Effector memory CD8-positive, alpha-beta T cell (primary cell): Measurements from ENCODE around the gene RPL31.
A peak's percentile ranks its signal among the peaks of the same experiment; 100 is the strongest.

Experiments
- ATAC-seq: fragments of 150-1000 bp; cut with Tn5 transposase; replicated peaks from 2 replicates; pipeline ENCODE4 v1.10.0; 2021; ENCODE audit warnings: mild to moderate bottlenecking, moderate library complexity
- DNase-seq, 3 experiments: peaks; one replicate each; pipeline ENCODE4 v3.0.0; 2021
- H3K27ac Mint-ChIP-seq, 2 donors: one replicate each; pipeline ENCODE4 v1.8.0; 2022; ENCODE audit warnings: mild to moderate bottlenecking in 2 of 2, mixed read lengths in 2 of 2, moderate library complexity in 2 of 2
- H3K27me3 Mint-ChIP-seq, 2 donors: one replicate each; pipeline ENCODE4 v1.8.0; 2022; ENCODE audit warnings: mixed read lengths in 2 of 2
- H3K36me3 Mint-ChIP-seq: one replicate; pipeline ENCODE4 v1.8.0; 2022; ENCODE audit warnings: mild to moderate bottlenecking, moderate library complexity, mixed read lengths; ENCODE audit not compliant: insufficient read depth
- H3K4me1 Mint-ChIP-seq, 2 donors: one replicate each; pipeline ENCODE4 v1.8.0; 2022; ENCODE audit warnings: low read depth in 2 of 2, mixed read lengths in 2 of 2
- H3K4me3 Mint-ChIP-seq, 2 donors: one replicate each; pipeline ENCODE4 v1.8.0; 2022; ENCODE audit warnings: mild to moderate bottlenecking in 2 of 2, mixed read lengths in 2 of 2, moderate library complexity in 2 of 2
- H3K9me3 Mint-ChIP-seq, 2 donors: one replicate each; pipeline ENCODE4 v1.8.0; 2022; ENCODE audit warnings: mixed read lengths in 2 of 2

The RPL31 gene

DNA sequence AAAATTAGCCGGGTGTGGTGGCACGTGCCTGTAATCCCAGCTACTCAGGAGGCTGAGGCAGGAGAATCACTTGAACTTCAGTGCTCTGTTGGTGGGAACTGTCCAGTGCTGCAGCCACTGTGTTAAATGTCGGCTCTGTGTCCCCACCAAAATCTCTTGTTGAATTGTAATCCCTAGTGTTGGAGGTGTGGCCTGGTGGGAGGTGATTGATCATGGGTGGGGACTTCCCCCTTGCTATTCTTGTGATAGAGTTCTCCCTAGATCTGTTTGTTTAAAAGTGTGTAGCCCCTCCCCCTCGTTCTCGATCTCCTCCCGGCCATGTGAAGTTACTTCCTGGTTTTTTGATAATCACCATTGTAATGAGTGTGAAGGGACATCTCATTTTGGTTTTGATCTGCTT, 9.8 kb upstream of the RPL31 start:
- Mint-ChIP-seq H3K9me3 (no peaks in the 10 kb centered on the region), H3K27me3 (no peaks in the 10 kb centered on the region), H3K27ac (no peak overlapping the region), H3K4me3 (no peak overlapping the region), H3K4me1 (no peaks in the 10 kb centered on the region), H3K36me3 (no peaks in the 10 kb centered on the region)
- ATAC-seq (no peak), DNase-seq (no peak)

DNA sequence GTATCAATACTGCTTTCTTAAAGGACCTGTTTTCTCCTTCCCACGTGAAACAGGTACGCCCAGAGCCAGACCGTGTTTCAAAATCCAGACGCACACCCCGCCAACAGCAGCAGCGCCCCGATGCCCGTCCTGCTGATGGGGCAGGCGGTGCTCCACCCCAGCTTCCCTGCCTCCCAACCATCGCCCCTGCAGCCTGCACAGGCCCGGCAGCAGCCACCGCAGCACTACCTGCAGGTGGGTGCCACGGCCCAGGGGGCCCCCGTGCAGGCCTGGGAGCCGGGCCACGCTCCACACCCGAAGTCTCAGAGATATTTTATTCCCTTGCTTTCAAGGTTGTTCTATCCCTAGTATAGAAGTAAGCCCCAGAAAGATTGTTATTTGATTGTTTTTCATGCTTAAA, 8.8 kb upstream of the RPL31 start:
- Mint-ChIP-seq H3K36me3 (no peaks in the 10 kb centered on the region), H3K27ac (no peak overlapping the region), H3K9me3 (no peaks in the 10 kb centered on the region), H3K4me1 (no peaks in the 10 kb centered on the region), H3K27me3 (no peaks in the 10 kb centered on the region), H3K4me3 (no peak overlapping the region)
- no peak for DNase-seq
- no peak for ATAC-seq

DNA sequence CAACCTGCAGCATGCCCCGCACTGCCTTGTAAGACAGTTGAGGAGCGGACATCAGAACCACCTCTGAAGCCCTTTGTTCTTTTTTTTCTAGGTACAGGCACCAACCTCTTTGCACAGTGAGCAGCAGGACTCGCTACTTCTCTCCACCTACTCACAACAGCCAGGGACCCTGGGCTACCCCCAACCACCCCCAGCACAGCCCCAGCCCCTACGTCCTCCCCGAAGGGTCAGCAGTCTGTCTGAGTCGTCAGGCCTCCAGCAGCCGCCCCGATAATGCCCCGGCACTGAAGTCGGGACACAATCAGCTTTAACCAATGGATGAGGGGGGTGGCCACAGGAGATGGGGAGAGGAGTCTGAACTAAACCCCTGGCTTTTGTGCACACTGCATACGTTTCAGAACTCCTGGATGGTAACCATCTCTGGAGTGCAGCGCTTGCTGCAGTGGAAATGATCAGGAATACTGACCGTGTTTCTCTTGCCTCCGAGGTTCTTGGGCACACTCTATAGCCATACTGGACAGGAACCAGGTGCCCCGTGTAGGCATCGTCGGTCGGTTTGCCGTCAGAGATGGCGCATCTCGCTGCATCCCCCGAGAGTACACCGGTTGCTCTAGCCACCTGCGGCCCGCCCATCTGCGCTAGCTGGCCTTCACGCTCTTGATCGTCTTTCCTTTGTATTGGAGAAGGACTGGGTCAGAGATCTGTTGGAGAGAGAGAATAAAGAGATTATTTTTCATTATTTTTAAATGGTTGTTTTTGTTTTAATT, 6.6 kb upstream of the RPL31 start:
- no peak for ATAC-seq
- no peak overlapping the region for H3K4me3 Mint-ChIP-seq
- H3K9me3 Mint-ChIP-seq, result no peaks in the 10 kb centered on the region
- no peaks in the 10 kb centered on the region for H3K27me3 Mint-ChIP-seq
- peaks cover 3% of the 10 kb centered on the region for H3K36me3 Mint-ChIP-seq
- no peaks in the 10 kb centered on the region for H3K4me1 Mint-ChIP-seq
- no peak for DNase-seq
- H3K27ac Mint-ChIP-seq, result no peak overlapping the region

DNA sequence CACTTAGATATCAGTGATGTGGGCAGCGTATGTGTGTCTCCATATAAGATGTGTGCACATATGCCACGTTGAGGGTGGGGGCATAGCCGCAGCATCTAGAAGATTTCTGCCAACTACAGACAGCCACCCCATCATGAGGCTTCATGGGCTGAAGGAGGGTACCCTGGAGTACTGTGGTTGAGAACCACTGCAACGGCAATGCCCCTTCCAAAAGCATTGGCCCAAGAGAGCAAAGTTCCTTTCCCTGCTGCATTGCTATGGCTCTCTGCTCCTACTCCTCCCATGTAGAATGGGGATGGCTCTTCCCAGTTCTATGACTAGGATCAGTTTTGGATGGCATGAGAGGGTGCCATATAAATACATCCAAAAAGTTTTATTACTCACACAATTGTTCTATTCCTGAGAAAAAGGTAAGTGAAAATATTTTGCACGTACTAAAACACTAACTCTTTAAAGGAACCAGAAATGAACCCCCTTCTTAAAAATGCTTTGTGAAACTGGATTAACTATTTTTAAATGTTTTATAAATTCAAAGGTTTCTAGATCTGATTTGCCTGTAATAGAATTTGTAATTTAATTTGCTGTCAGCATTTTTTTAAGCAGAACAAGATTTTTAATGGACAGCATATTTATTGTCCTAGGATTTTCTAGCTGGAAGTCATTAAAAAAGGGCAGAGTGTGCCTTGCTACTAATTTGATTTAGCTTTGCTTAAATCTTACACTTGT, 4.4 kb upstream of the RPL31 start:
- Mint-ChIP-seq H3K36me3 (peaks cover 14% of the 10 kb centered on the region), H3K4me1 (peaks cover 6 to 11% of the 10 kb centered on the region in 2 donors), H3K27me3 (no peaks in the 10 kb centered on the region), H3K9me3 (peaks cover 0 to 2% of the 10 kb centered on the region in 2 donors), H3K27ac (no peak overlapping the region), H3K4me3 (no peak overlapping the region)
- no peak for ATAC-seq
- no peak for DNase-seq

DNA sequence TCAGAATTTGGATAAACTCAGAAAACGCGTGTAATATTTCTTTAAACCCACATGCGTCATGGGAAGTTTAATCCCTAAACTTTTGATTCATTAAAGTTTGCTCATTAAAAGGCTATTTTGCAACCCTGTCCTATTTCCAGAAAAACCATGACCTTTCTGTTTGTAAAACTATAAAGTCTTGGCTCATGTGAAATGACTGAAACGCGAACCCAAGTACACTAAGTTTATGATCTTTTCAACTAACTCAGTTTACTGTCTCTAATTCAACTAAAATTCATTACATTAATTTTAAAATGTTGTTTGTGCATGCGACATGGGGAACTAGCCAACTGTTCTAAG, 3.9 kb upstream of the RPL31 start:
- no peak for ATAC-seq

DNA sequence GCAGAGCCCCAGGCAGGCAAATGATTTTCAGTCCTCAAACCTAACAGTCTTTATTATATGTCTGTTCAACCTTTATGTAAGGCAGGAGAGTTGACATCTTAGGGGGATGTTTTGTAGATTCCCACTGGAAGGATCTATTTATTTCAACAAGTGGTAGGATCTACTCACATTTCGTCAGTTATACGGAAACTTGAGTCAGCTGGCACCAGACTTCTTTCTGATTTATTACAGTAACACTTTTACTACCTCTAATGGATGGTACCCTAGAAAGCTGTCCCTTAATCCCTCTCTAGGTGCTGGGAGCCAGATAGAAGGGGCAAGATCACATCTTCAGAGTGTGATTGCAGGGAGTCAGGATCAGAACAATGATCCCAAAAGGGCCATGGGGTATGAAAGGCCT, 2.1 kb upstream of the RPL31 start:
- Mint-ChIP-seq H3K9me3 (peaks cover 0 to 2% of the 10 kb centered on the region in 2 donors), H3K4me3 (no peak overlapping the region), H3K4me1 (peaks cover 28 to 34% of the 10 kb centered on the region in 2 donors), H3K27me3 (no peaks in the 10 kb centered on the region), H3K36me3 (peaks cover 37% of the 10 kb centered on the region), H3K27ac (peak overlapping the region in 1 of 2 donors; percentile 49)
- DNase-seq, result no peak
- no peak for ATAC-seq

More for the DNA sequence above, 3.9 kb upstream of the RPL31 start:
- Mint-ChIP-seq H3K9me3 (peaks cover 0 to 2% of the 10 kb centered on the region in 2 donors), H3K4me3 (no peak overlapping the region), H3K36me3 (peaks cover 19% of the 10 kb centered on the region), H3K27ac (no peak overlapping the region), H3K27me3 (no peaks in the 10 kb centered on the region), H3K4me1 (peaks cover 11 to 16% of the 10 kb centered on the region in 2 donors)
- DNase-seq, result no peak

DNA sequence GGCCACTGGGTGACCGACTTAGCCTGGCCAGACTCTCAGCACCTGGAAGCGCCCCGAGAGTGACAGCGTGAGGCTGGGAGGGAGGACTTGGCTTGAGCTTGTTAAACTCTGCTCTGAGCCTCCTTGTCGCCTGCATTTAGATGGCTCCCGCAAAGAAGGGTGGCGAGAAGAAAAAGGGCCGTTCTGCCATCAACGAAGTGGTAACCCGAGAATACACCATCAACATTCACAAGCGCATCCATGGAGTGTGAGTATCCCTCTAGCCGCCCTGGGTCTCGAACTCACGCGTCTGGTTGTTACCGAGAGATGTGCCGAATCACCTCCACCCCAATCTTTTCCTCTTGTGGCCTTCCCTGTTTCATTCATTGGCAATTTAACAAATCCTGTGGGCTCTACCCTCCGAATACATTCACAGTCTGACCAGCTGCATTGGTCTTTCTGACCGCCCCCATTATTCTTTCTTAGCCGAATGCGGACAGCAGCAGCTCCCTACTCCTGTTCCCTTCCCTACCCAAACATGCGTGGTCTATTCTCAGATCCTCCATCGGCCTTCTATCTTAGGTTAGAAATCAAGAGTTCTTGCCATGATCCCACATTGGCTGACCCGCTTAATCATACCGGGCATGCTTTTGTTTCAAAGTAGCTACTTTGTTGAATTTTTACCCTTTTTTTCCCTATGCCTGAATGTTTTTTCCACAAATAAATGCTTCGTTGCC, 631 bp downstream of the RPL31 start:
- ATAC-seq (no peak), DNase-seq (no peak)
- H3K4me1 Mint-ChIP-seq, result peaks cover 33 to 44% of the 10 kb centered on the region in 2 donors
- peaks cover 0 to 2% of the 10 kb centered on the region in 2 donors for H3K9me3 Mint-ChIP-seq
- H3K27ac Mint-ChIP-seq, result peak overlapping the region; percentile 95 to 98
- H3K27me3 Mint-ChIP-seq, result no peaks in the 10 kb centered on the region
- peak overlapping the region; percentile 85 to 96 for H3K4me3 Mint-ChIP-seq
- peaks cover 64% of the 10 kb centered on the region for H3K36me3 Mint-ChIP-seq

DNA sequence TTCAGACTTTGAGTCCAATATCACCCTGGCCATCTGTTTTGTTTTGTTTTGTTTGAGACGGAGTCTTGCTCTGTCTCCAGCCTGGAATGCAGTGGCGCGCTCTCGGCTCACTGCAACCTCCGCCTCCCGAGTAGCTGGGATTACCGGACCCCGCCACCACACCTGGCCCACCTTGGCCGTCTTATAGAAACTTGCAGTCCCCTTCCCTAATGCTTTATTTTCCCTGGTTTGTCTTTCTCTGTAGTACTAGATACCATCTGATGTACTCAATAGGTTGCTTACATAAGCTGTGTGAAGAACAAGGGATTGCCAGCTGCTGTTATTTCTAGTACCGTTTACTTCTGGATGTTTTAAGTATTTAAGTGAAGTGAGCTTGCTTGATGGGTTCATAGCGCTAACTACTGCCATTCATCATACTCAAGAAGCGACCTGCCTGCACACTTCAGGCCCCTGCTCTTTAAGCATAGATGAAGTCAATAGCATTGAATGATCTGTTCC, 1.2 kb downstream of the RPL31 start:
- Mint-ChIP-seq H3K9me3 (peaks cover 0 to 2% of the 10 kb centered on the region in 2 donors), H3K36me3 (peaks cover 70% of the 10 kb centered on the region), H3K4me3 (peak overlapping the region; percentile 85 to 96), H3K27me3 (no peaks in the 10 kb centered on the region), H3K27ac (peak overlapping the region; percentile 95 to 98), H3K4me1 (peaks cover 36 to 50% of the 10 kb centered on the region in 2 donors)
- DNase-seq (no peak), ATAC-seq (no peak)

DNA sequence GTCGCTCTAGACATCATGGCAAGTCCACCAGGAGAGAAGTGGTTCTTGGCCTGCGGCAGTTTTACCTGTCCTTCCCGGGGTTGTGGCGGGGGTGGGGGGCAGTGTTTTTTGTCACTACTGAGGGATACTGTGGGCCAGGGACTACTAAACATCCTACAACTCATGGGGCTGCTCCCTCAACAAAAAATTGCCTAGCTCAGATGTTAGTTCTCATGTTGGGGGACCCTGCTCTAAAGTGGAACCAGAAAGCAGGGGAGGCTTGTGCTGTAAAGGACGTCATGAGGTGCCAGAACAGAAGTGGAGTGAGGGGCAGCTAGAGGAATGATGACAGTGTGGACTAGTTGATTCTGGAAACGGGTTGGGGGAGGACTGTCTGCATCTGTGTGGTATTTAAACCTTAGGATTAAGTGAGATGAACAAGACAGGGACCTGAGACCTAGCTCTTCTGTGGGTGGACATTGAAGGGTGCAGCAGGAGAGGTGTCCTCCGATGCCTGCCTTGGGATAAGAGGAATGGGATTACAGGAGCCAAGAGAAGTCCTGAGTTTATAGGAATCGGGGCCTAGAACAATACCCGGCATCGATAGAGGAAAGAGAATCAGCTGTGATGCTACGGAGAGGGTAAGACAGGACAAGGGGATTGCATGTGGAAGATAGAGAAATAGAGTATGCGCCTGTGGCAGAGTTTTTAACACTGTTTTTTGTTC, 2.7 kb downstream of the RPL31 start:
- Mint-ChIP-seq H3K9me3 (peaks cover 0 to 2% of the 10 kb centered on the region in 2 donors), H3K4me3 (peak overlapping the region; percentile 85 to 96), H3K4me1 (peaks cover 36 to 56% of the 10 kb centered on the region in 2 donors), H3K36me3 (peaks cover 85% of the 10 kb centered on the region), H3K27ac (peak overlapping the region; percentile 95 to 98), H3K27me3 (no peaks in the 10 kb centered on the region)
- no peak for DNase-seq
- no peak for ATAC-seq

DNA sequence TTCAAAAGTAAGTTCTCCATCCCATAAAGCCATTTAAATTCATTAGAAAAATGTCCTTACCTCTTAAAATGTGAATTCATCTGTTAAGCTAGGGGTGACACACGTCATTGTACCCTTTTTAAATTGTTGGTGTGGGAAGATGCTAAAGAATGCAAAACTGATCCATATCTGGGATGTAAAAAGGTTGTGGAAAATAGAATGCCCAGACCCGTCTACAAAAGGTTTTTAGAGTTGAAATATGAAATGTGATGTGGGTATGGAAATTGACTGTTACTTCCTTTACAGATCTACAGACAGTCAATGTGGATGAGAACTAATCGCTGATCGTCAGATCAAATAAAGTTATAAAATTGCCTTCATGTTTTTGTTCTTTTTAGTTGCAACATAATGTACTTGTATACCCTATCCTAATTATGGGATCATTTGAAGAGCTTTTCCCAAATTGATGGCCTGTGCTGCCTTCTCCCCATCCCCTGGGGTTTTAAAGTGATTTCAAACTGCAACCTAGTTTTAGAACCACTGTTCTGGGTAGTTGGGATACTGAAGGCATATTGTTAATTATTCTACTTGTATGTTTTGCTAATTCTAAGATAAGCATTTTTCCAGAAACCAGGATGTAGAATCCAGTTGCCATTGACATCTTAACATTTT, 4.1 kb downstream of the RPL31 start:
- Mint-ChIP-seq H3K9me3 (peaks cover 0 to 2% of the 10 kb centered on the region in 2 donors), H3K27ac (peak overlapping the region; percentile 95 to 98), H3K4me1 (peaks cover 36 to 56% of the 10 kb centered on the region in 2 donors), H3K36me3 (peaks cover 94% of the 10 kb centered on the region), H3K27me3 (no peaks in the 10 kb centered on the region), H3K4me3 (no peak overlapping the region)
- ATAC-seq (no peak), DNase-seq (no peak)

DNA sequence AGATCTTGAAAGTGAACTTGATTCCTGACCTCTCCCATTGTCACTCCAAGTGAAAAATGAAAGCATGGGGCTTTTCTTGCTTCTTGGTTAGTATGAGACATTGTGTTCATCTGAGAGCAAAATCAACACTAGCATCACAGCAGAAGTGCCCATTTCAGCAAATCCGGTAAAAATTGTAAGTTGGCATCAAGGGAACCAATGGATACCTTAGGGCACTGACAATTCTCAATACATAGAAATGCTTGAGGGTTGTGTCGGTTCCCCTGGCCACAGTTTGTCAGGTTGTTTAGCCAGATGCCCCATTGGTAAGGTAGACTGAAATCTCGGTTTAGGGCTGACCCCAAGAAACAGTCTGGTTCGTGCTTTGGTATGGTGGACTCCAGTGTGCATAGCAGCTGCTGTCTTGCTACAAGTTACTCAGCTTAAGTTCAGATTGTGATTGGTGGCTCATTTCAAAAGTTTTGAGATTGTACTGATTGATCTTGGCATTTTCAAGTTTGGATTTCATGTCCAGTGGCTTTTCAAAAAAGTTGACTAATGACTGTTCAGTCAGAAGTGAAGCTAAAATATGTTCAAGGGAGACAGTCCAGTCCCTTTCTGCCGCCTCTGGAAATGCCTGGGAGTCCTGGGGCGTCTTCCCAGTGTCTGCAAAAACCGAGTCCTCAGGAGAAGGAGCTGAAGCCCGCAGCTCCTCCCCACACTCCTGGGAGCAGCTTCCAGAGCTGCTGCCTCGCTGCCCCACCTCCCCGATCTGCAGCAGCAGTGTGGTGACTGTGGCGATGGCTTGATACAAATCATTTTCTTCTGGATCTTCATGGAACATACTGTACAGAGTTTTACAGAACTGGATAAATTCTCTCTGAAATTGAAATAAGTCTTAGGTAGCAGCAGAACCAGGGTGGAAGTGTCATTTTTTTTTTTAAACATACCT, 5.6 kb downstream of the RPL31 start:
- Mint-ChIP-seq H3K4me1 (peaks cover 32 to 52% of the 10 kb centered on the region in 2 donors), H3K4me3 (no peak overlapping the region), H3K9me3 (no peaks in the 10 kb centered on the region), H3K27me3 (no peaks in the 10 kb centered on the region), H3K36me3 (peaks cover 82% of the 10 kb centered on the region), H3K27ac (peak overlapping the region; percentile 66 to 98)
- ATAC-seq (no peak), DNase-seq (no peak)

DNA sequence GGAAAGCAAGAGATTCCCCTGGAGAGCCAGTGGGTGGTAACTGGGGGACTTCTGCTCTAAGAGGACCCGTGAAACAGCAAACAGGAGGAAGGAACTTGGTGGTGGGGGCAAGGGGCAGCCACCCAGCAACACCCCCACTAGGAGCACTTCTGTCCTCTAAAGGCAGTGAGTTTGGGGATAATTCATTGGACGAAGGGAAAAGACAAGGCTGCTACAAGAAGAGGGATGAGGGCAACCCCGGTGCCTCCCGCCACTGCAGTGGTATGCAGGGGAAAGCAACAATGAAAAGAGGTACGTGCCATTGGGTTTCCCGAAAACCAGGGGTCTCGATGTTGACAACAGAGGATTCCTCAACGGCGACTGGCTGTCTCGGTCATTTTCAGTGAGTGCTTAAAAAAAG, 9.1 kb downstream of the RPL31 start:
- Mint-ChIP-seq H3K9me3 (no peaks in the 10 kb centered on the region), H3K27ac (no peak overlapping the region), H3K27me3 (no peaks in the 10 kb centered on the region), H3K4me1 (peaks cover 7 to 25% of the 10 kb centered on the region in 2 donors), H3K4me3 (no peak overlapping the region), H3K36me3 (peaks cover 48% of the 10 kb centered on the region)
- ATAC-seq (no peak), DNase-seq (no peak)
